ENCODE measurements around the gene ZEB1. TPM values are rescaled to one million over a fixed set of nuclear protein-coding genes. Genes with fewer than 3 reads are reported as not detected.

The ZEB1 gene
- total and polyA plus RNA-seq, 9 of the 15 experiments (the other 6 are each of a cell fraction or from before 2014, with no cell fraction given) = 2.1 to 8.4 (median 4.9) TPM

GRCh38 chr10:31320550-31321211 is 1.7 kb downstream of the ZEB1 start (continued):
- TF ChIP-seq VEZF1 (CRISPR knock-in tag; IDR thresholded peaks at IDR 0.05) (peak; percentile 47), KDM5B (IDR thresholded peaks at IDR 0.05; ENCODE audit: insufficient replicate concordance, low read depth, low read length) (peak; percentile 23), CBX8 (IDR thresholded peaks at IDR 0.05; ENCODE audit: borderline replicate concordance, extremely low read depth, low read depth, low read length, poor library complexity, severe bottlenecking) (peak; percentile 93)

GRCh38 chr10:31321396-31321941 is 2.5 kb downstream of the ZEB1 start:
- BruUV-seq (replicated peaks) = TSS peak; percentile 39
- H3K36me3 ChIP-seq (ENCODE audit: control insufficient read depth, insufficient read depth, low read length) = no peaks in the 10 kb centered on the region
- peaks cover 8% of the 10 kb centered on the region; the same call in 2 of the 3 replicates for H3K79me2 ChIP-seq (ENCODE audit: control insufficient read depth, insufficient read depth, low read length)
- no peak for ATAC-seq
- H3K27ac ChIP-seq (ENCODE audit: extremely low read depth, low read depth, low read length) = no peak overlapping the region
- no peak overlapping the region for H3K4me3 ChIP-seq
- no peak for FAIRE-seq
- intact Hi-C loops (cut with micrococcal nuclease) (no loop called here), in situ Hi-C loops (cut with MboI) (no loop called here)
- no peak overlapping the region for H3K9ac ChIP-seq (ENCODE audit: insufficient read depth in 1 of 2, low read depth in 2 of 2, low read length in 2 of 2)
- H3K9me1 ChIP-seq (ENCODE audit: control insufficient read depth, insufficient read depth, low read length) = no peaks in the 10 kb centered on the region
- peaks cover 3 to 5% of the 10 kb centered on the region in 2 experiments; a peak in 3 of 5 replicates for H3K27me3 ChIP-seq (ENCODE audit: control insufficient read depth in 2 of 2, insufficient read depth in 2 of 2, low read length in 2 of 2)
- TF ChIP-seq CBX8 (IDR thresholded peaks at IDR 0.05; ENCODE audit: borderline replicate concordance, extremely low read depth, low read depth, low read length, poor library complexity, severe bottlenecking) (peak; percentile 19), CREB1 (IDR thresholded peaks at IDR 0.05) (no peak), CREB1 (CRISPR knock-in tag; IDR thresholded peaks at IDR 0.05) (no peak), CEBPG (CRISPR knock-in tag; IDR thresholded peaks at IDR 0.05) (no peak), CEBPG (tag; conservative IDR thresholded peaks at IDR 0.05 in 1 of 2, IDR thresholded peaks at IDR 0.05 in 1 of 2) (no peak), ZNF311 (CRISPR knock-in tag; IDR thresholded peaks at IDR 0.05) (no peak), ZNF263 (CRISPR knock-in tag; IDR thresholded peaks at IDR 0.05; ENCODE audit: borderline replicate concordance) (no peak), U2AF2 (optimal IDR thresholded peaks at IDR 0.05; ENCODE audit: low read depth, low read length) (no peak), SIN3A (IDR thresholded peaks at IDR 0.05; ENCODE audit: borderline replicate concordance in 2 of 2, control insufficient read depth in 1 of 2, low read depth in 2 of 2, low read length in 2 of 2) (no peak), CBX2 (IDR thresholded peaks at IDR 0.05; ENCODE audit: insufficient read depth, low read length, poor library complexity, severe bottlenecking) (peak; percentile 94)
- no peak overlapping the region; the same call in 1 of the 2 replicates for H3K4me2 ChIP-seq (ENCODE audit: insufficient read depth, low read length)
- H2AFZ ChIP-seq (ENCODE audit: low read depth, low read length) = no peak overlapping the region
- no peaks in the 10 kb centered on the region for H3K9me3 ChIP-seq (replicated peaks; ENCODE audit: control insufficient read depth, insufficient read depth, low read depth, low read length)
- no peak for DNase-seq (ENCODE audit: extremely low read depth in 1 of 4, low spot score in 3 of 4)
- CTCF ChIA-PET (ENCODE audit: low intra/inter-chr PET ratio) = no interaction called here
- peaks cover 7 to 26% of the 10 kb centered on the region in 2 experiments; a peak in 3 of 5 replicates for H3K4me1 ChIP-seq (replicated peaks in 1 of 2; ENCODE audit: control insufficient read depth in 2 of 2, insufficient read depth in 2 of 2, low read length in 2 of 2)
- WGBS (ENCODE audit: insufficient coverage, low coverage, missing lambda C conversion rate) = 49% methylated on average over 10 of the region's 10 CpGs
- peaks cover 8% of the 10 kb centered on the region; the same call in 1 of the 2 replicates for H4K20me1 ChIP-seq (replicated peaks; ENCODE audit: control insufficient read depth, insufficient read depth, low read length)
- POLR2A ChIA-PET = no interaction called here
